WERI-Rb-1 (cell line): ENCODE measurements around the gene GOLGA3.

ENCODE experiments used
- DNase-seq: peaks from one replicate; pipeline ENCODE4 v3.0.0-alpha.2; 2020
- H3K27ac ChIP-seq: fragments of 250-450 bp; sonication (Bioruptor Pico); 2 replicates; pipeline ENCODE4 v1.5.1; 2020; ENCODE audit warnings: mild to moderate bottlenecking, moderate library complexity
- H3K27me3 ChIP-seq: fragments of 250-450 bp; sonication (Bioruptor Pico); 2 replicates; pipeline ENCODE4 v1.5.1; 2021; ENCODE audit warnings: mild to moderate bottlenecking, low read depth, moderate library complexity; ENCODE audit not compliant: insufficient read depth, severe bottlenecking
- H3K36me3 ChIP-seq: fragments of 250-450 bp; sonication (Bioruptor Pico); 2 replicates; pipeline ENCODE4 v1.5.1; 2020; ENCODE audit warnings: mild to moderate bottlenecking, moderate library complexity
- H3K4me3 ChIP-seq: 2 replicates; pipeline ENCODE4 v1.5.1; 2011; ENCODE audit warnings: low read depth, mild to moderate bottlenecking, control low read depth, low read length
- H3K9me3 ChIP-seq: fragments of 250-450 bp; sonication (Bioruptor Pico); 2 replicates; pipeline ENCODE4 v1.5.1; 2021; ENCODE audit warnings: mild to moderate bottlenecking, moderate library complexity; ENCODE audit not compliant: severe bottlenecking
- TF ChIP-seq, protein P1 (sequence below): IDR thresholded peaks from 2 replicates; pipeline ENCODE4 v1.5.1; 2011; ENCODE audit warnings: low read depth, mild to moderate bottlenecking, control low read depth, inconsistent platforms, low read length

The GOLGA3 gene

DNA sequence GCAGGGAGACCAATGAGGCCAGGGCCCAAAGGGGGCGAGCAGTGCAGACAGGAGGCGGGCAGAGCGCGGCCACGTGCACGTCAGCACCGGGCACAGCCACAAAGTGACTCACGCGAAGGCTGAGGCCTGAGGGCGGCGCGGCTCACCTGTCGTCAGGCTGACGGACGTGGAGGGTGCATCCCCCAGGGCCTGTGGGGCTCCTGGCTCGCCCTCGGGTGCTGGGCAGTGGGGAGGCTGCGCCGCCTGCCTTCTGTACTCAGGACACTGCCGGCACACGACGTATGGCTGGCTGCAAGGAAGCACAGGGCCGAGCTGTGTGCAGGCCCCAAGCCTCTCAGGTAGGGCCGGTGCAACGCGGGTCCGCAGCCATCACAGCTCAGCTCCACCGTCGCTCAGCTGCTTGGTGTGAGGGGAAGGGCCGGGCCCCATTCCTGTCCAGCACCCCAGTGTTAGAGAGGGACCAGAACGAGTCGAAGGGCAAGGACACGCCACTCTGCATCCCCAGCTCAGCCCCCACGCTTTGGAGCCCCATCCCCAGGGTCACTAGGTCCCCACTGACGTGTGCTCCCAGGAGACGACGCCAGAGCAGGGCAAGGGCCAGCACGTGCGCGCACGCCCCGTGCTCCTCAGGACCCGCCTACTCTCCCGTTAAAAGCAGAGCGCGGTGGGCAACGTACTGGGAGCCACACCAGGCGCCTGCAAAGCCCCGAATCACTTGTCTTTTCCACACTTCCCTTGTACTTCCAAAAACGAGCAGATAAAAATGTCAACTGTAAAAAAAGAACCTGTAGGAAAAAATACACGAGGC, 24.8 kb upstream of the GOLGA3 start:
- no peak for DNase-seq
- TF ChIP-seq, protein P1, sequence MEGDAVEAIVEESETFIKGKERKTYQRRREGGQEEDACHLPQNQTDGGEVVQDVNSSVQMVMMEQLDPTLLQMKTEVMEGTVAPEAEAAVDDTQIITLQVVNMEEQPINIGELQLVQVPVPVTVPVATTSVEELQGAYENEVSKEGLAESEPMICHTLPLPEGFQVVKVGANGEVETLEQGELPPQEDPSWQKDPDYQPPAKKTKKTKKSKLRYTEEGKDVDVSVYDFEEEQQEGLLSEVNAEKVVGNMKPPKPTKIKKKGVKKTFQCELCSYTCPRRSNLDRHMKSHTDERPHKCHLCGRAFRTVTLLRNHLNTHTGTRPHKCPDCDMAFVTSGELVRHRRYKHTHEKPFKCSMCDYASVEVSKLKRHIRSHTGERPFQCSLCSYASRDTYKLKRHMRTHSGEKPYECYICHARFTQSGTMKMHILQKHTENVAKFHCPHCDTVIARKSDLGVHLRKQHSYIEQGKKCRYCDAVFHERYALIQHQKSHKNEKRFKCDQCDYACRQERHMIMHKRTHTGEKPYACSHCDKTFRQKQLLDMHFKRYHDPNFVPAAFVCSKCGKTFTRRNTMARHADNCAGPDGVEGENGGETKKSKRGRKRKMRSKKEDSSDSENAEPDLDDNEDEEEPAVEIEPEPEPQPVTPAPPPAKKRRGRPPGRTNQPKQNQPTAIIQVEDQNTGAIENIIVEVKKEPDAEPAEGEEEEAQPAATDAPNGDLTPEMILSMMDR: no peak
- Histone ChIP-seq H3K27me3 (no peaks in the 10 kb centered on the region), H3K4me3 (no peak overlapping the region), H3K27ac (no peak overlapping the region), H3K9me3 (no peaks in the 10 kb centered on the region), H3K36me3 (peaks cover 68% of the 10 kb centered on the region)

DNA sequence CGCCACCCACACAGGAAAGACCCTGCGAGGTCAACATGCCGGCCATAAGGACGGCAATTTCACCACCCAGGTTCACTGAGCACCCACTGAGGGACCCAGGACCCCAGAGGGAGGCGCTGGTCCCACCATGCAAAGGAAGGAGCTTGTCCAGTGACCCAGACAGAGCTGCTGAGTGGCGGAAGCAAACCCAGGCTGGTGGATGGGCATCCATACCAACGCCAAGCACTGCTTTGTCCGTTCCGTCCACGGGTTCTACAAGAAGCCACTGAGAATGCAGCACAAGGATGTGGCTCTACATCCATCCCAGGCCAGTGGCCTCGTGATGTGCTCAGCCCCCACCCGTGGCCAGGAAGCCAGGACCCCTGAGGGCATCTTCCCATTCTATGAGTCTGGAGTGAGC, 23.8 kb upstream of the GOLGA3 start:
- Histone ChIP-seq H3K9me3 (no peaks in the 10 kb centered on the region), H3K36me3 (peaks cover 66% of the 10 kb centered on the region), H3K27me3 (no peaks in the 10 kb centered on the region), H3K4me3 (no peak overlapping the region), H3K27ac (no peak overlapping the region)
- no peak for DNase-seq
- TF ChIP-seq, protein P1: no peak

GRCh38 chr12:132851465-132851864, 22.8 kb upstream of the GOLGA3 start:
- H3K36me3 ChIP-seq: peaks cover 71% of the 10 kb centered on the region
- no peaks in the 10 kb centered on the region for H3K27me3 ChIP-seq
- DNase-seq: no peak
- H3K9me3 ChIP-seq: no peaks in the 10 kb centered on the region
- no peak overlapping the region for H3K27ac ChIP-seq
- no peak overlapping the region for H3K4me3 ChIP-seq
- TF ChIP-seq, protein P1: no peak

DNA sequence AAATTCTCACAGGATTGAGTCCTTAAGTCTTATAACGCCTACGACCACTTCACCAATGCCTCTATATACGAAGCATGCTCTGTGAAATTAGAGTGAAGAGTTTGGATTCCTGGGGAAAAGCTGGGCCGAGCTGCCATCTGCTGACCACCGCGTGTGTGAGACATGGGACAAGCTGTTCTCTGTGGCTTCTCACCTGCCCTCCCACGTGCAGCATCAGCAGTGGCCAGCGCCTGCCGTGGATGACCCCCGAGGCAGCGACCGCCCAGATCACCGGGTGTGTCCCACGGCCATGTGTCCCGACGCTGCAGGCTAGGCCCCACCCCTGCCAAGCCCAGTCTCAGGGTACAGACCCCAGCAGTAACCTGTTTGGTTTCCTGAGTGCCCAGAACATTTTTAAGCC, 21.6 kb upstream of the GOLGA3 start:
- Histone ChIP-seq H3K4me3 (no peak overlapping the region), H3K27ac (no peak overlapping the region), H3K9me3 (no peaks in the 10 kb centered on the region), H3K27me3 (no peaks in the 10 kb centered on the region), H3K36me3 (peaks cover 65% of the 10 kb centered on the region)
- DNase-seq: no peak
- TF ChIP-seq, protein P1: no peak

GRCh38 chr12:132848521-132848920, 19.9 kb upstream of the GOLGA3 start:
- no peaks in the 10 kb centered on the region for H3K27me3 ChIP-seq

More at GRCh38 chr12:132848521-132848920, 19.9 kb upstream of the GOLGA3 start:
- no peaks in the 10 kb centered on the region for H3K9me3 ChIP-seq
- H3K36me3 ChIP-seq: peaks cover 62% of the 10 kb centered on the region
- no peak overlapping the region for H3K4me3 ChIP-seq
- TF ChIP-seq, protein P1: no peak
- no peak for DNase-seq
- no peak overlapping the region for H3K27ac ChIP-seq
